SK-N-DZ (cell line): ENCODE data around the gene S1PR3.

ENCODE experiments used
- DNase-seq: peaks from one replicate; pipeline ENCODE4 v3.0.0-alpha.2; 2015; ENCODE audit warnings: low spot score

S1PR3 gene

GRCh38 chr9:88992556-88992955, 1.3 kb downstream of the S1PR3 start:
- no peak for DNase-seq

GRCh38 chr9:88993327-88993726, 2.1 kb downstream of the S1PR3 start:
- no peak for DNase-seq

- DNase-seq, result no peak
Measured at GRCh38 chr9:88993871-88994460, 2.7 kb downstream of the S1PR3 start.

- no peak for DNase-seq
Measured at GRCh38 chr9:88994469-88995199, 3.4 kb downstream of the S1PR3 start.

GRCh38 chr9:88995200-88995577, 3.9 kb downstream of the S1PR3 start:
- no peak for DNase-seq

- DNase-seq, result no peak
Measured at GRCh38 chr9:88995627-88996026, 4.4 kb downstream of the S1PR3 start.

DNA sequence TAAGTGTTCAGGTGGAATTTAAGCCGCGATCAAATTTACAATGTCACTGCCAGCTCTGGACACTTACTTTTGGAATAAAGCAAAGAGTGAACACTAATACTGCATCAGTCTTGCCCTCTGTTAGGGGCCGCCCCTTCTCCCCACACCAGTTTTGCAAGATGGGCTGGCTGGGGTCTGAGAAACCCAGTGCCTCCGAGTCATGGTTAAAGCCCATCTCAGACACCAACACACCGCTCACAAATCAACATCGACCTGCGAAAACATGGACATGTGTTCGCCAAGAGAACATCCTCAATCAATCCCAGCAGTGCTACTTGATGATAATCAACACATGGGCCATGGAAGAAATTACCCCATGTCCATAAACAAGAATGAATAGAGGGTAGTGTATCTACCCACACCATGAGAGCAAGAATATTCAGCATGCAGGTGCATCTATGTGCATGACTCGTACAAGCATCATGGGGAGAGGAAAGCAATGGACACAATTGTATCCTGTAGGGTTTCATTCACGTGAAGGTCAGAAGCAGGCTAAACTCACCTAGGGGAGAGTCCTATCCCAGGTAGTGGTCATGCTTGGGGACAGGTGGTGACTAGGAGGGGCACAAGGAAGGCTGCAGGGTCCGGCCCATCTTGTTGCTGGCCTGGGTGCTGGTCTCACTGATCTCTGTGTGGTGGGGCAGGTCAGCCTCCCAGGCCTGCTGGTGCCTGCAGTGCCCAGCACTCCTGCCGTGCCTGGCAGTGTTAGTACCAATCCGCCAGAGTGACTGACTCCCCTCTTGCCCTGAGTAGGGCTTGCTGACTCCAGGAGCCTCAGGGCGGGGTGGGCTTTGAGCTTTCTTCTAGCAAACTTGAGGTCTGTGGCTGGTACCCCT, 5.0 kb downstream of the S1PR3 start:
- no peak for DNase-seq

GRCh38 chr9:88996921-88997235, 5.6 kb downstream of the S1PR3 start:
- DNase-seq, result no peak

DNA sequence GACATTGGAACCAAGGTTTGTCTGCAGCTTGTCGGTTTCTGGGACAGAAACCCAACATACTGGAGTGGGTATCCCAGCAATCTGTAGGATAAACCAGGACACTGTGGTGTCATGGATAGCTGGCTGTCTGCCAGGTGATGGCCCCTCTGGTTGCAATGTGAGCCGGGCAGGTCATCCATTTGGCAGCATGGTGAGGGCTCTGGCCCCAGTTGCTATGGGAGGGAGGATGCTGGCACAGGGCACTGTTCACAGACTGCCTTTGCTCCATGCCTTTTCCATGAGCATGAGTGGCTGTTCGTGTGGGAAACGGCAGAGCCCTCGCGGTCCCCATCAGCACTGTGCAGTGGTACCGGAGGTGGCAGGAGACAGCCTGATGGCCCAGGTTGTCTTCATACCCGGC, 6.4 kb downstream of the S1PR3 start:
- no peak for DNase-seq

- DNase-seq, result no peak
Measured at GRCh38 chr9:88998503-88998902, 7.2 kb downstream of the S1PR3 start.

DNA sequence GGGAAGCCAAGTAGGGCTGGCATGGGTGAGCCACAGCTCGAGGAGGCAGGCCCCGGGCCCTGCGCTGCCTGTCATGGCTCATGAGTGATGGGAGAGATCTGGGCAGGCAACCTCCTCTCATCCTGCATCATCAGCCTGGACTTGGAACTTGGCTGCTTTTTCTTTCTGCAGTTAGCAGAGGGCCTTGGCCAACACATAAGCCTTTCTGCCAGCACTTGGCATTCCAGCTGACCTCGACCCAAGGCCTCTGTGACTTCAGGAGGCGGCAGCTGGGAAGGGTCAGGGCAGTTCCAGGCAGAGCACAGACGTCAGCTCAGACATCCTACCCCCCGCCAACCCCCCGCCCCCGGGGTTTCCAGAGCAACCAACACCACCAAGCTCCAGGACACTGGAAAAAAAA, 7.6 kb downstream of the S1PR3 start:
- no peak for DNase-seq

DNA sequence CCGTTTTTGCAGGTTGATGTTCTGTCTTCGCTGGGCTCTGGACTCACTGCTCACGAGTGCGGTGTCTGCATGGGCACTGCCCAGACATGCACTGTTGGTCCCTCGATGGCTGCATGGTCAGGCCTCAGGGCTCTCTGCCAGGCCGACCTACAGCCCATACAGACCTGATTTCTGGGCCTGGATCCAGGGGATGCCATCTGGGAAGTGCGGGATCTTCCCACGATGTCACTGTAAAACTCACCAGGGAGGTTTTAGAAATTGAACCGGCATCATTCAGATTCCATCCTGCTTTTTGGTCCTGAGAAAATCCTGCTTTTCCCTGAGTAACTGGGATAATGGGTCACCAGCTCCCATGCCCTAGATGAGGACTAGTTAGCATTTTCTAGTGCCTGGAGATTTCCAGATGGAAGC, 9.1 kb downstream of the S1PR3 start:
- DNase-seq, result no peak

- DNase-seq, result peak; percentile 68
Measured at GRCh38 chr9:89000973-89001916, 10.0 kb downstream of the S1PR3 start.

DNA sequence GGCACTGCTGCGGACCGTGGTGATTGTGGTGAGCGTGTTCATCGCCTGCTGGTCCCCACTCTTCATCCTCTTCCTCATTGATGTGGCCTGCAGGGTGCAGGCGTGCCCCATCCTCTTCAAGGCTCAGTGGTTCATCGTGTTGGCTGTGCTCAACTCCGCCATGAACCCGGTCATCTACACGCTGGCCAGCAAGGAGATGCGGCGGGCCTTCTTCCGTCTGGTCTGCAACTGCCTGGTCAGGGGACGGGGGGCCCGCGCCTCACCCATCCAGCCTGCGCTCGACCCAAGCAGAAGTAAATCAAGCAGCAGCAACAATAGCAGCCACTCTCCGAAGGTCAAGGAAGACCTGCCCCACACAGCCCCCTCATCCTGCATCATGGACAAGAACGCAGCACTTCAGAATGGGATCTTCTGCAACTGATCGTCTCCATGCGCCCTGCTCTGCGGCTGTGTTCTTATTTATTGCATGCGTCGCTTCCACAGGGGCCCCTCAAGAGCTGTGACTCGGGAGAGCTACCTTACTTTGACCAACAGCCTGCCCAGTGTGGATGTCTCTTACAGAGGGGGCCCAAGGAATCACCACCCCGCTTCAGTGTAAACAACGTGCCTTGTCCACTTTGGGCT, 10.8 kb downstream of the S1PR3 start:
- no peak for DNase-seq

- DNase-seq, result no peak
Measured at GRCh38 chr9:89002987-89003386, 11.7 kb downstream of the S1PR3 start.

DNA sequence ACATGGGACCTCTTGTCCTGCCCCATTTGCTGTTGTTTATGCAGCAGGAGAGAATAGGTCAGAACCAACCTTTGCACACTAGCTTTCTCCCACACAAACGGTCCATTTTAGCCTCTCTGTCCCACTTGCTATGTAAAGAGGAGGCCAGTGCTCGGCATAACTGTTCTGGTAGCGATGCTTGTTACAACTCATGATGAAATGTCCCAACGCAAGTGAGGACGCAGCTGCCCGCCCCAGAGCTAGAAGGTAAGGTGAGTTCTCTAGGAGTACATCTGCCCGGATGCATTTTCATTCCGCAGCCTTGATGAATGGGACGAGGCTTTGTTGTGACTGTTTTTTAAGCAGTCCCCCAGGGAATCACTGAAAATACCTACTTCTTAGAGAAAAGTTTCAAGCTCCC, 14.1 kb downstream of the S1PR3 start:
- no peak for DNase-seq

- DNase-seq, result no peak
Measured at GRCh38 chr9:89006267-89006666, 15.0 kb downstream of the S1PR3 start.

DNA sequence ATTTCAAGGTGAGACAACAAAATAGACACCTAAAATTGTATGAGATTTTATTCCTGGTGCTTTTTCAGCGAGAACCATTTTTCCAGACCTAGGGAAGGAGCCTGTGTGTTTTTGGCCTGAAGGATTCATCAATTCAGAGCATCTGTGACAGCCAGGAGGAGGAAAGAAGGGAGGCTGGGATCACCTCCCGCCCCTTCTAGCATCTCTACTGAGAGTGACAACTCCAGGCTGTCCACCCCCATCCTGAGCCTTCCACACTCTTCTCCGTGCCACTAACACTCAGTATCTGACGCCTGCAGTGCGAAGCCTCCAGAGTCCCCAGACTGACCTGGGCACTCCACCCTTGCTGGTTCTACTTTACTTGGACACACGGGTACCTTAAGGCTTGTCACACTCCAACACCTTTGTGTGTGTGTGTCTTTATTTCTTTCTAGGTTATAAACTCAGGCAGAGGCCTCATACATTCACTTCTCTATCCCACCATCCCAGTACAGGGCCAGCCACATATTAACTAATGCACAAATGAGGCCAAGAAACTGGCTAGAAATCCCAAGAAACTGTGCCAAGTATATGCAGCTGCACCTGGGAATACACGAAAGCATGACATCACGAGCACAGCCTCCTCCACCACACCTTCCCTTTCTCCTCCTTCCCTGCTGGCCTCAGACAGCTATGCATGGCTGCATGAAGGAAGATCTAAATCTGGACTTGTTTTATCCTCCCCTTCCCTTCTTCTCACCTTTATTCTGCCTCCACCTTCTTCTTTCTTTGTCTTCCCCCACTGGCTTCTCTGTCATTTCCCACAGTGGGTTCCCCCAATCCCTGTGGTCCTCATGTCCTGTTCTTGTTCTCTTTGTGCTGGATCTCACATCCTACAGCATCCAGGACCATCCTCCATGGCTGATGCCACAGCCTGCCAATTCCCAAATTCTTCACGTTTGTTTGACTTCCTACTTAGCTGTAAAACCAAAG, 16.0 kb downstream of the S1PR3 start:
- no peak for DNase-seq

DNA sequence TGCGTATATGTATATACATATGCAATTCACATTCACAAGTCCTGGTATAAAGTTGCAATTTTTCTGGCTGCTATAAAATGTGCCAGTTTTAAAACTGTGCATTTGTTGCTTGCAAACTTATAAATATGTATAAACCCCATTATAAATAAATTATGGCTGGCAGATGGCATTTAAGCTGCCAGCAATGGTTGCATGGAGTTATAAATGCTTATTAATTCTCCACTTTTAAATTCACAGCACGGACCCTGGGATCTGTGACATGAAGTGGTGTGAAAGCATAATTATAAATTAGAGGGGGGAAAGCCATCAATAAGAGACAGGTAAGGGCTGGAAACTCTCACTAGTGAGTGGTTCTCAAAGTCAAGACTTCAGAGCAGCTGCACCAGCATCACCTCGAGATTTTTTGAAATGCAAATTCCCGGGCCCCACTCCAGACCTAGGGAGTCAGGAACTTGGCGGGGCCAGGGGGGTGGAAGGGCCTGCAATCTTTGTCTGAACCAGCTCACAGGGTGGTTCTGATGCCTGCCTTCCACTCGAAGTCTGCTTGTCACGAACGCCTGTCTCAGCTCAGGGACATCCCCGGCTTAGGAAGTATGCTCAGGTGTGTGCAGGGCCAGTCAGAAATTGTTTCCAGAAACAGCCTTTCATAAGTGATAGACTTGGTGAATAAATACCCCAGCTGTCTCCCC, 16.9 kb downstream of the S1PR3 start:
- no peak for DNase-seq
